ENCODE measurements around the gene AGBL4. TPM values are rescaled to one million over a fixed set of nuclear protein-coding genes. Genes with fewer than 3 reads are reported as not detected.

AGBL4 gene
- total and polyA plus RNA-seq, 10 donors, result 0.05 to 1.8 (median 0.32) TPM; not detected in 1

DNA sequence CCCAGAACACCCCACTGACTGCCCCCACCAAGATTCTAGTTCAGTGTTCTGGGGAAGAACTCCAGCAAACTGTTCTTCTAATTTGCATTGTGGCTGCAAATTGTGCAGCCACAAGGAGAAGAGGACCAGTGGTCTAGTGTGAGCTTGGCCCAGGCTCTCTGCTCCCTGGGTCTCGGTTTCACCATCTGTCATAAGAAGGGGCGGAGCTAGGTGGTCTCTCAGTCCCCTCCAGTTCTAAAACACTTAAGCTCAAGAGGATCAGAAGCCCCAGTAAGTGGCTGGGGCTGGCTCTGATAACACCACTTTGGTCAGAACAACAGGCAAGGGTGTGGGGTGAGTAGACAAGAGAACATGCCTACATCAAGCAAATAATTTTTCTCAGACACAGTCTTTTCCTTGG, 1346.9 kb downstream of the AGBL4 start:
- TF ChIP-seq POLR2AphosphoS5 (IDR thresholded peaks at IDR 0.05) (no peak), POLR2A (IDR thresholded peaks at IDR 0.05) (no peak)
- TF ChIP-seq, protein P1, sequence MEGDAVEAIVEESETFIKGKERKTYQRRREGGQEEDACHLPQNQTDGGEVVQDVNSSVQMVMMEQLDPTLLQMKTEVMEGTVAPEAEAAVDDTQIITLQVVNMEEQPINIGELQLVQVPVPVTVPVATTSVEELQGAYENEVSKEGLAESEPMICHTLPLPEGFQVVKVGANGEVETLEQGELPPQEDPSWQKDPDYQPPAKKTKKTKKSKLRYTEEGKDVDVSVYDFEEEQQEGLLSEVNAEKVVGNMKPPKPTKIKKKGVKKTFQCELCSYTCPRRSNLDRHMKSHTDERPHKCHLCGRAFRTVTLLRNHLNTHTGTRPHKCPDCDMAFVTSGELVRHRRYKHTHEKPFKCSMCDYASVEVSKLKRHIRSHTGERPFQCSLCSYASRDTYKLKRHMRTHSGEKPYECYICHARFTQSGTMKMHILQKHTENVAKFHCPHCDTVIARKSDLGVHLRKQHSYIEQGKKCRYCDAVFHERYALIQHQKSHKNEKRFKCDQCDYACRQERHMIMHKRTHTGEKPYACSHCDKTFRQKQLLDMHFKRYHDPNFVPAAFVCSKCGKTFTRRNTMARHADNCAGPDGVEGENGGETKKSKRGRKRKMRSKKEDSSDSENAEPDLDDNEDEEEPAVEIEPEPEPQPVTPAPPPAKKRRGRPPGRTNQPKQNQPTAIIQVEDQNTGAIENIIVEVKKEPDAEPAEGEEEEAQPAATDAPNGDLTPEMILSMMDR (IDR thresholded peaks at IDR 0.05 in 8 of 11, conservative IDR thresholded peaks at IDR 0.05 in 3 of 11), result no peak
- intact Hi-C loops (cut with DNase I; ENCODE audit: low total_unique reads), result no loop called here
- 37 to 72% (median 49%) methylated on average over 2 of the region's 2 CpGs for WGBS, 5 donors
- Histone ChIP-seq H3K9me3 (no peaks in the 10 kb centered on the region), H3K27me3 (replicated peaks in 1 of 7) (peaks cover 0 to 20% (median 0%) of the 10 kb centered on the region in 7 donors), H3K4me1 (peaks cover 0 to 19% (median 6%) of the 10 kb centered on the region in 6 donors), H3K4me3 (no peak overlapping the region), H3K36me3 (no peaks in the 10 kb centered on the region), H3K27ac (no peak overlapping the region)
- no peak for DNase-seq

DNA sequence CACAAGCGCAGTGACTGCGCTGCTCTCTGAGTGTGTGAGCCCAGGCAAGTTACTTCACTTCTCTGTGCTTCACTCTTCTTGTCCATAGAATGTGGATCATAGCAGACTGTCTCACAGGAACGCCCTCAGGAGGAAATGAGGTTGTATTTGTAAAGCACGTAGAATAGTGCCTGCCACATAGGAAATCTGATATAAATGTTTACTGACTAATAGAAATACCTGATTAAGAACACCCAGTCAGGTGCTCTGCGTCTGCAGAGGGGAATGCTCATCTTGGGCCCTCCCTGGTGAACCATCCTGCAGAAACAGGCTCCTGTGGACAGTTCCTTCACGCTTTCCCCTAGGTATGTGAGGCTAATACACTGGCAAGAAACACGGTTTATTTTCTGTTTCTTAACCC, 1347.4 kb downstream of the AGBL4 start:
- no peak for DNase-seq
- no peaks in the 10 kb centered on the region for H3K9me3 ChIP-seq
- no peak overlapping the region for H3K27ac ChIP-seq
- no peaks in the 10 kb centered on the region for H3K36me3 ChIP-seq
- peaks cover 0 to 19% (median 6%) of the 10 kb centered on the region in 6 donors for H3K4me1 ChIP-seq
- TF ChIP-seq POLR2A (IDR thresholded peaks at IDR 0.05) (no peak), POLR2AphosphoS5 (IDR thresholded peaks at IDR 0.05) (no peak)
- TF ChIP-seq, protein P1 (IDR thresholded peaks at IDR 0.05 in 8 of 11, conservative IDR thresholded peaks at IDR 0.05 in 3 of 11), result no peak
- H3K27me3 ChIP-seq (replicated peaks in 1 of 7), result peaks cover 0 to 20% (median 0%) of the 10 kb centered on the region in 7 donors
- WGBS, 5 donors, result 80 to 91% (median 83%) methylated on average over 7 of the region's 7 CpGs
- no peak overlapping the region for H3K4me3 ChIP-seq
- intact Hi-C loops (cut with DNase I; ENCODE audit: low total_unique reads), result no loop called here

DNA sequence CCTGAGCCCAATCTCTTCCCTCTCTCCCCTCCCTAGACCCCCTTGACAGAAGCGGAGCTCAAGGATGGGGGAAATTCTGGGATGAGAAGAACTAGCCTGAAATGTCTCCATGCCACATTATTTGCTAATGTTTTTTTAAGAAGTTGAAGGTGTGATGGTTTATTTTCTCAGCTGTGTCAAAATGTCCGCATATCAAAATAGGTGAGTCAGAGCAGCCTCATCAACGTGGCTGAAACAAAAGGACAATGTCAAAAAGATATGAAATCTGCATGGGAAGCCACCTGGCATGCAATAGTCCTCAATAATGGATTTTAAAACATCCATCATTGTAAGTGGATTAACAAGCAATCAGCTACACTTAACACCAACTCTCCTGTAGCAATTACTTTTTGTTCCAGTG, 1348.5 kb downstream of the AGBL4 start:
- 58 to 78% (median 73%) methylated on average over 3 of the region's 3 CpGs for WGBS, 5 donors
- Histone ChIP-seq H3K4me3 (no peak overlapping the region), H3K9me3 (no peaks in the 10 kb centered on the region), H3K27me3 (replicated peaks in 1 of 7) (peaks cover 0 to 20% (median 0%) of the 10 kb centered on the region in 7 donors), H3K36me3 (no peaks in the 10 kb centered on the region), H3K4me1 (peaks cover 0 to 15% (median 6%) of the 10 kb centered on the region in 6 donors), H3K27ac (no peak overlapping the region)
- intact Hi-C loops (cut with DNase I; ENCODE audit: low total_unique reads), result no loop called here
- DNase-seq, result no peak
- TF ChIP-seq POLR2AphosphoS5 (IDR thresholded peaks at IDR 0.05) (no peak), POLR2A (IDR thresholded peaks at IDR 0.05) (no peak)
- TF ChIP-seq, protein P1 (IDR thresholded peaks at IDR 0.05 in 8 of 11, conservative IDR thresholded peaks at IDR 0.05 in 3 of 11), result no peak

DNA sequence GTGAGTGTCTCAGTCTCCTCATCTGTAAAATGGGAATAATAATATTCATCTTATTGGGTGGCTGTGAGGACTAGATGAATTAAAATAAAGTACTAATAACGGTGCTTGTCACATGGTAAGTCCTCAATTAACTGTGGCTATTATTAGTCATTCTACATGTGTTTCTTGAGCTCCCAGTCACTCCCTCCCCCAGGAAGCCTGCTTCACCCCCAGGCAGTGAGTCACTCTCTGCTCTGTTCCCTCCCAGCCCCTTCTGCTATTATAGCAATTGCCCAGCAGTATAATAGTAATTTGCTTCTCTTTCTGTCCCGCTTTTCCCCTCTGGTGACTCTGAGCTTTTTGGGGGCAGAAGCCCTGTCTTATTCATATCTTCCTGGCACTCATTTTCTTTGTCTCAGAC, 1349.1 kb downstream of the AGBL4 start:
- no peaks in the 10 kb centered on the region for H3K36me3 ChIP-seq
- H3K27me3 ChIP-seq (replicated peaks in 1 of 7), result peaks cover 0 to 20% (median 0%) of the 10 kb centered on the region in 7 donors
- DNase-seq, result no peak
- peaks cover 0 to 11% (median 6%) of the 10 kb centered on the region in 6 donors for H3K4me1 ChIP-seq
- TF ChIP-seq, protein P1 (IDR thresholded peaks at IDR 0.05 in 8 of 11, conservative IDR thresholded peaks at IDR 0.05 in 3 of 11), result no peak
- no peaks in the 10 kb centered on the region for H3K9me3 ChIP-seq
- WGBS, 5 donors, result 61 to 78% (median 66%) methylated on average over 2 of the region's 2 CpGs
- intact Hi-C loops (cut with DNase I; ENCODE audit: low total_unique reads), result no loop called here
- H3K4me3 ChIP-seq, result no peak overlapping the region
- no peak overlapping the region for H3K27ac ChIP-seq
